Superior temporal gyrus (tissue), 1 donor: ENCODE results near the gene NR2E3.
"Not testable (repeated sequence)": the region's sequence is repeated elsewhere in the genome, so short reads cannot be mapped to it uniquely, and the experiment has no call there.

Source experiments
- DNase-seq: peaks from one replicate; pipeline ENCODE4 v3.0.0-alpha.2; 2016; ENCODE audit errors: extremely low spot score

The NR2E3 gene

DNA sequence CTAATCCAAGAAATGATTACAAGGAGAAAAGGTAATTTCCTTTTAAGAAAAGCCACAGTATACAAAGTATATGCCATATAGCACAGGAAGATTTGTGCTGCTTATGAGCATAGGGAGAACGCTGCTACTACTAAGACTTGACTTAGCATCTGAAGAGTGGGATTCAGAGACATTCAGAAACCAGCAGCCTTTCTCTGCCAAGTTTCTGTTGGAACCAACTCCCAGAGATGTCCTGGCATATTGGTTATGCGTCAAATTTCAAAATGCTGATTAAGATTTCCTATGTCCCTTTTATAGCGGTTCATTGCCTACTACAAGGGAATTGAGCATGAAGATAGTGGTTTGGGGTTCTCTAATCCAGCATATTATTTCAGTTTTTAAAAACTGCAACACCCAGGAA, 4.9 kb downstream of the NR2E3 start:
- DNase-seq: no peak

DNA sequence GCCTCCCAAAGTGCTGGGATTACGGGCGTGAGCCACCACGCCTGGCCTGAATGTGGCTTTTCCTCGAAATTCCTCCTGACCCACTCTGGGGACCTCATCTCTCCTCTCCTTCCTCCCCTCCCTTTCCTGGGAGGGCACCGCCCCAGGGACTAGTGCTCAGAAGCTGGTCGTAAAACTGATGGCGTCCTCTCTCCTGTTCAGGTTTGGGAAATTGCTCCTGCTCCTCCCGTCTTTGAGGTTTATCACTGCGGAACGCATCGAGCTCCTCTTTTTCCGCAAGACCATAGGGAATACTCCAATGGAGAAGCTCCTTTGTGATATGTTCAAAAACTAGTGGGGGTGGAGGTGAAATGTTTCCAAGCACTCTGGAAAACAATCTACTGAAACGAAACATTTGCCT, 7.0 kb downstream of the NR2E3 start:
- no peak for DNase-seq

DNA sequence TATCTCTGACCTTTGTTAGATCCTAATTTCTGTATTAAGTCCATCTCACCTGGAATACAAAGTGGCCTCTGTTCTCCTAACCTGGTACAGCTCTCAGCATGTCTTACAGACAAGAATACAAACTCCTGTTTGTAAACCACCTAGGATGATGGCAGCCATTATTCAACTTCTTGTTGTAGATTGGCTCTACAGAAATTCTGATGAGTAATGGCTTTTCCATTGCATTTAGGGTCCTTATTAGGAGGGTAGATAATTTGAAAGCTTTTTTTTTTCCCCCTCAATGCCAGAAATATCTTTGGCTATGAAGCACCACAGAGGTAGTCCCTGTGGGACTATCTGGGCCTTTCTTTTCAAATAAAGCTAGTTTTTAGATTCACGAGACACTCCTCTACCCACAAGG, 9.8 kb downstream of the NR2E3 start:
- no peak for DNase-seq

DNA sequence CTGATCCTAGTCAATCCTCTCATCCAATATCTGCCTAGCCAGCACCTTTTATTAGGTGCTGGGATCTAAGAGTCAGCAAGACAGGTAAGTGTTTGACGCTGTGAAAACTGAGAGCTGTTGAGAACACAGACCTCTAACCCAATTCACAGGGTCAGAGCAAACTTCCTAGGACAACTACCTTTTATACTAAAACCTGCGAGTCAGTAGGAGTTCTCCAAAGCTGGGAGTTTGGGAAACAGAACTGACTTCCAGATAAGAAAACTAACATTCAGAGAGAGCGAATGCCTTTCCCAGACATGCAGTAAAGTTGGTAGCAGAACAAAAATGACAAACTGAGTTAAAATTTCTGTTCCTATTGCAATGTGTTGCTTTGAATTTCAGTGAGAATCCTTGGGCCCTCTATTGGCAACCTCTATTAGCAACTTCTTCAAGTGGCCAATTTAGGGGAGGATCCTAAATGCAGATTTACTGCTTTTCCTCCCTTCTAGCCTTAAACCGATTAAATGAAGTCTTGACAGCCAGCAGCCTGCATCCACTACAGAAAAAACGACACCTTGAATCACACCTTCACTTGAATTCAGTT, 11.3 kb downstream of the NR2E3 start:
- no peak for DNase-seq

DNA sequence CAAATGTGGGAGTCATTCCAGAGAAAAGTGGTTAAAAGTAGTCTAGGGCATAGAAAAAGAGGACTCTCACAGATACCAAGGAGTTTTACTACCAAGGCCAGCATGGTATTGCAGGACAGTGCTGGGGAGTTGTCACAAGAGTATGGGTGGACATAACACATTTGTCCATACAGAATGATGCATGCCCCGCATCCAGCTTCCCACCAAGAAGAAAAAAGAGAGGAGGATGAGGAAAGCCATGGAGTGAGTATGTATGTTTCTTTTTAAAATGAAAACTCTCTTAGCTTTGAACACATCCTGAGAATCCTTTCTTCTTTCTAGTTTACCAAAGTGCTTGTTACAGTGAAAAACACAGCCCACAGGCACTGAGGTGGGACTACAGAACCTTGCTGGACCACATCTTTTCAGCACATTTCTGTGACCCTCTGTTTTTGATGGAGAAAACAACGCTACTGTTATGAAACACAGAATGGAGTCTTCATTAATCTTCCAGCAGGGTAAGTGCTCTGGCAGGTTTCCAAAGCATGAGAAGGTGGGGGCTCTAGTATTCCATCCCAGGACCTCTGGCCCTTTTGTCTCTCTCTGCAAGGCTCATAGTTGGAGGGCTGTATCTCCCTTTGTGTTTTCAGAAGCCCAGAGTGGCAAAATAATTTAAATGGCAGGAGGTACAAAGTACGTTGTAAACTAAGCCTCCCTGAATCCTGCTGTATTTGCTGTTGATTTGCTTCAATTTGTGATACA, 12.7 kb downstream of the NR2E3 start:
- DNase-seq: no peak

DNA sequence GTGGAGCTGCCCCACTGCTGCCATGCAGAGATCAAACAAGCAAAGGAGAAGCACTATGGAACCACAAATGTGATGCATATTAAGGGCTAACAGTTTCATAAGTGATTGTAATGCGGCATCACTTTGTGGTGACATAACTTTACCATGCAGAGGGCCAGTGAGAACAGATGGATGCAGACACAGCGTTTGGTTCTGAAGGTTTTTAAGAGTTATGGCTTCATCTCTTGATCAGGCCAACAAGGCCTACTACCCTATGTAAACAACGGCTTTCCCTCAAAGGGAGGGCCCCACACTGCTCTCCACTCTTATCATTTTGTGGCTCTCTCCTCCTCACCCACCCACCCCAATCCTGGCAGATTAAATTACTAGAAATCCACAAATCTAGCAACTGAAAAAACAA, 13.4 kb downstream of the NR2E3 start:
- DNase-seq: no peak

DNA sequence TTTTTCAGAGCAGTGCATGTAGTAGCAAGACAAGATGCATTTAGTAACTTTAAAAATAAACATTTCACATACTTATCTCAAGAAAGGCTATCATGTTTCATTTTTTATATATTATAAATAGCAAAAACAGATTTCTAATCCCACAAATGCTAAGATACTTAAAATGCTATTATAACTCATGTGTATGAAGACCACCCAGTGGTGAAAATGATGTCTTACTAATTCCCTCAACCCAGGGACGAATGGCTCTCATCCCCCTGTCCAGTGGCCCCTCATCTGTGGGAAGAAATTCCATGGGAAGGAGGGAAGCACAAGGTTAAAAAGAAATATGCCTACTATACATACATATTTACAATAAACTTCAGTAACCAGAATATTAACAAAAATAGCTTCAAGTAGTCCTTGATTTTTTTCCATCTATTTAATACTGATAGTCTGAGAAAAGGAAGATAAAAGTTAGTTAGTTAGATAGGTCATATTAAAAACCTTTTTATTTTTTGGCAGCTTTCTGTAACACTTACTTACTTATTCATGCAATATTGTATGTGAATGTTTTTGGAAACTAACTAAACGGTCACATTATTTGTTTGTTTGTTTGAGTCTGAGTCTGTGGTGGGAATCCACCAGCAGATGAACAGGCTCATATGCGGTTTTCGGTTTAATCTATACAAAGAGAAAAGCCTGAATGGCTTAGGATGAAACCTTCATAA, 14.8 kb downstream of the NR2E3 start:
- no peak for DNase-seq

DNA sequence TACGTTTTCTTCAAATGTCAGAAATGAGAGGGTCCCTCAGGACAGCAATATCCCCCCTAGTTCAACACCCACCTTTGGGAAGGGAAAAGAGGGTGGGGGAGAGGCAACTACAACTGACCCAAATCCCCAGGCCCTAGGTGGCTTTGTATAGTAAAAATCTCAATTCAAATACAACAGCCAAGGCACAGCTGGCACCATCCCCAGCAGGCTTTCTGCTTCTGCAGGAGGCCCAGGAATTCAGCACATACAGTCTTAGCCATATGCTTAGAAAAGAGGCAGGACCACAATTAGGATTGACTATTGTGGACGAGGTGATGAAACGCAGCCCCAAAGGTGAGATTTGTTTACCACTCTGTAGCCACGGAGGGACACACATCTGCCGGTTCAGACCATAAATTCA, 15.8 kb downstream of the NR2E3 start:
- DNase-seq: no peak

DNA sequence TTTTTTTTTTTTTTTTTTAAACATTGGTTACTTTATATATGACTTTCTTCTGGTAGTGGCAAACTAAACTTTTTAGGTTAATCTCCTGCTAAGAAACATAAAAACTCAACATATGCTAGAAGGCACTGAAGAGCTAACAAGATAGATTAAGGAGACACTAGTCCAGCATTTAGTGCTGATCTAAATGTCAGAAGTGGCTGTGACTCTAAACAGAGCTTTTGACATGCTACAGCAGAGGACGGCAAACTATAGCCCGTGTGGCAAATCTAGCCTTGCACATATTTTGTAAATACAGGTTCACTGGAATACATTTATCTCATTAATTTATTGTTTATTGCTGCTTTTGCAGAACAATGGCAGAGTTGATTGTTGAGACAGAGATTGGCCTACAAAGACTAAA, 20.6 kb downstream of the NR2E3 start:
- DNase-seq: no peak

DNA sequence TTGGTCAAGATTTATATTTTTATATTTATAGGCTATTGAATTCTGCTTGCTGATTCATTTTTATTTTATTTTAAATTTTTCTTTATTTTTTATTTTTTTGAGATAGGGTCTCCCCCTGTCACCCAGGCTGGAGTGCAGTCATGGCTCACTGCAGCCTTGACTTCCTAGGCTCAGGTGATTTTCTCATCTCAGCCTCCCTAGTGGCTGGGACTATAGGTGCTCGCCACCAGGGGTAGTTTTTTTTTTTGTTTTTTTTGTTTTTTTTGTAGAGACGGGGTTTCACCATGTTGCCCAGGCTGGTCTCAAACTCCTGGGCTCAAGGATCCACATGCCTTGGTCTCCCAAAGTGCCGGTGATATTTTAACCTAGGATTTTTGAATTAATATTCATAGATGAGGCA, 31.2 kb downstream of the NR2E3 start:
- no peak for DNase-seq

DNA sequence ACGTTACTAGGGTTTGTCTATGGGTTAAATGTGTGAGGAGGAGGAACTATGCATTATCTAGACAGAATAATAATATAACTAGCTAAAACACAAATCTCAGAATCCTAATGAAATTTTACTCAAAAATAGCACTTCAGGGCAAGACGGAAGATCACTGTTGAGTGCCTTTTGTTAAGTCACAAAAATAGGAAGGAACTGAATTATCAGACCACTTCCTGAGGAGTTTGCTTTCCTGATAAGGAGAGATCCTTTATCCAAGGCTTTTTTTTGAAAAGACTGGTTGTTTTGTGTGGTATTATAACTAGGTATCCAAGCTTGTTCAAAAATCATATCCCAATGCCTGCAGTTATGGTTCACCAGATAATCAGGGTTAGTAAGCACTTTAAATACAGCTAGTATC, 34.6 kb downstream of the NR2E3 start:
- no peak for DNase-seq

DNA sequence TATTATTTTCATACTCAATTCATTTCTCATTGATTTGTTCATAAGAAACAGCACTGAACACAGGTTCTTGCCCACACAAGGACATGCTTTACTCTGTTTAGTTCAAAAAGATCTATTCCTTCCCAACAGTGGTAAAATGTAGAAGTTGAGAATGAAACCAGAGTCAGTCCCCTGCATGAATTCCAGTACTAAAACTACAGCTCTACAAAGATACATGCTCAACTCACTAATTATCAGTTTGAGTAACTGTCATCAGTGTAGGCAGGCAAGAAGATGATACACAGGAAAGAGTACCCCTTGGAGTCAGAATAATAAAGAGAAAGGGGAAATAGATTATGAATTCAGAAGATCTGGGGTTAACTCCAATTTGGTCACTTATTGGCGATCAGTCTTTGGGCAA, 43.2 kb downstream of the NR2E3 start:
- no peak for DNase-seq

DNA sequence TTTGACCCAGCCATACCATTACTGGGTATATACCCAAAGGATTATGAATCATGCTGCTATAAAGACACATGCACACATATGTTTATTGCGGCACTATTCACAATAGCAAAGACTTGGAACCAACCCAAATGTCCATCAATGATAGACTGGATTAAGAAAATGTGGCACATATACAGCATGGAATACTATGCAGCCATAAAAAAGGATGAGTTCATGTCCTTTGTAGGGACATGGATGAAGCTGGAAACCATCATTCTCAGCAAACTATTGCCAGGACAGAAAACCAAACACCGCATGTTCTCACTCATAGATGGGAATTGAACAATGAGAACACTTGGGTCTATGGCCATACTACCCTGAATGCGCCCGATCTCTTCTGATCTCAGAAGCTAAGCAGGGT, 47.9 kb downstream of the NR2E3 start:
- DNase-seq: not testable (repeated sequence)
